Measurements from ENCODE around the gene TERF2IP. TPM values are rescaled to one million over a fixed set of nuclear protein-coding genes. Genes with fewer than 3 reads are reported as not detected.

The TERF2IP gene
- total and polyA plus RNA-seq, 9 of the 15 experiments (the other 6 are each of a cell fraction or from before 2014, with no cell fraction given), result 14.5 to 64.2 (median 47.0) TPM

GRCh38 chr16:75647492-75648264, at the start of gene TERF2IP, which contains the start of gene KARS1 (continued):
- TF ChIP-seq ETV1 (tag; conservative IDR thresholded peaks at IDR 0.05; ENCODE audit: low read depth) (no peak), TEAD4 (IDR thresholded peaks at IDR 0.05; ENCODE audit: low read length) (no peak), TEAD4 (CRISPR knock-in tag; IDR thresholded peaks at IDR 0.05; ENCODE audit: borderline replicate concordance) (0 out of 2 replicates have a peak, but pooled peaks have one; percentile 12), TARDBP (IDR thresholded peaks at IDR 0.05) (peak; percentile 16; the same call in 1 of the 2 replicates), CHCHD3 (CRISPR knock-in tag; IDR thresholded peaks at IDR 0.05) (peak; percentile 74; the same call in 1 of the 2 replicates), NRF1 (conservative IDR thresholded peaks at IDR 0.05 in 1 of 2, IDR thresholded peaks at IDR 0.05 in 1 of 2) (peak; percentile 97 to 98), TBL1XR1 (IDR thresholded peaks at IDR 0.05; ENCODE audit: low read length in 2 of 2) (peak in 1 of 2 experiments; percentile 37; a peak in 1 of 4 replicates), MAX (CRISPR knock-in tag; IDR thresholded peaks at IDR 0.05) (peak; percentile 78), NR2C1 (IDR thresholded peaks at IDR 0.05) (peak; percentile 98), NR2C1 (tag; IDR thresholded peaks at IDR 0.05) (peak; percentile 98), ZBTB11 (CRISPR knock-in tag; IDR thresholded peaks at IDR 0.05) (peak in 1 of 3 experiments; percentile 84; a peak in 3 of 6 replicates), NFIC (IDR thresholded peaks at IDR 0.05) (peak; percentile 30), MTA2 (IDR thresholded peaks at IDR 0.05; ENCODE audit: low read depth) (peak; percentile 65), LCOR (CRISPR knock-in tag; IDR thresholded peaks at IDR 0.05) (peak; percentile 77; the same call in 1 of the 2 replicates), C11orf30 (IDR thresholded peaks at IDR 0.05; ENCODE audit: low read depth) (peak; percentile 91), SUPT5H (IDR thresholded peaks at IDR 0.05) (peak; percentile 94), ZNF217 (CRISPR knock-in tag; IDR thresholded peaks at IDR 0.05) (no peak), FOS (IDR thresholded peaks at IDR 0.05; ENCODE audit: extremely low read depth, insufficient read length) (no peak), KDM5B (IDR thresholded peaks at IDR 0.05; ENCODE audit: insufficient replicate concordance, low read depth, low read length) (peak; percentile 92), SIN3A (IDR thresholded peaks at IDR 0.05; ENCODE audit: borderline replicate concordance in 2 of 2, control insufficient read depth in 1 of 2, low read depth in 2 of 2, low read length in 2 of 2) (peak; percentile 80 to 84; a peak in 2 of 4 replicates), ZNF134 (CRISPR knock-in tag; conservative IDR thresholded peaks at IDR 0.05) (no peak), MBD1 (CRISPR knock-in tag; IDR thresholded peaks at IDR 0.05) (no peak), TAF1 (IDR thresholded peaks at IDR 0.05; ENCODE audit: control insufficient read depth, extremely low read depth, insufficient read depth, low read length, severe bottlenecking) (peak; percentile 96)

Measured in K562 (cell line).